Right lobe of liver (tissue), 4 donors: Measurements from ENCODE around the gene ALCAM.

Experiments
- CTCF ChIP-seq, 4 donors: fragments of 200-600 bp in 3 of 4; fragments of 450-650 bp in 1 of 4; IDR thresholded peaks; one replicate each; pipeline versions ENCODE4 v1.5.1 to v1.8.0; 2016 to 2022; ENCODE audit warnings: antibody characterized with exemption in 4 of 4, mild to moderate bottlenecking in 2 of 4
- POLR2A ChIP-seq: fragments of 450-650 bp; IDR thresholded peaks from one replicate; pipeline ENCODE4 v1.6.1; 2017; ENCODE audit warnings: antibody characterized with exemption, mild to moderate bottlenecking
- donor health status: DM: no; HTN: no; CAD: no.
- donor health status: DM: no; HTN: no; CAD: no.
- donor health status: DM: no; HTN: yes; CAD: no.

- TF ChIP-seq CTCF (IDR thresholded peaks at IDR 0.05) (no peak), POLR2A (no peak)
Measured at GRCh38 chr3:105440113-105440512, 73.4 kb downstream of the ALCAM start.
